Natural killer cell (primary cell): ENCODE results near the gene TUBA4A. TPM values are rescaled to one million over a fixed set of nuclear protein-coding genes. Genes with fewer than 3 reads are reported as not detected.

Experiments
- ATAC-seq, 3 donors: fragments of 150-1000 bp in 2 of 3; fragments of 200-7000 bp in 1 of 3; cut with Tn5 transposase; 1 replicate in 1 of 3; 2 replicates in 2 of 3; pipeline ENCODE4 v1.10.0; 2021; ENCODE audit warnings: mild to moderate bottlenecking in 2 of 3, moderate library complexity in 2 of 3
- DNase-seq, 2 donors: peaks; one replicate each; pipeline versions ENCODE4 v3.0.0 to v3.0.0-alpha.2; 2013 to 2021; ENCODE audit warnings: mixed read lengths in 1 of 2
- H3K27ac ChIP-seq: one replicate; pipeline ENCODE4 v1.5.1; 2013; ENCODE audit warnings: mild to moderate bottlenecking, low read length
- H3K27me3 ChIP-seq: one replicate; pipeline ENCODE4 v1.6.1; 2013; ENCODE audit warnings: low read length; ENCODE audit not compliant: control insufficient read depth, insufficient read depth
- H3K36me3 ChIP-seq: one replicate; pipeline ENCODE4 v1.6.1; 2013; ENCODE audit warnings: low read length; ENCODE audit not compliant: control insufficient read depth, insufficient read depth
- H3K4me1 ChIP-seq: one replicate; pipeline ENCODE4 v1.6.1; 2013; ENCODE audit warnings: low read length; ENCODE audit not compliant: control insufficient read depth, insufficient read depth
- H3K4me3 ChIP-seq: one replicate; pipeline ENCODE4 v1.5.1; 2013; ENCODE audit warnings: low read length
- H3K9me3 ChIP-seq: one replicate; pipeline ENCODE4 v1.6.1; 2013; ENCODE audit warnings: low read length; ENCODE audit not compliant: control insufficient read depth, insufficient read depth
- H3K27ac Mint-ChIP-seq, 2 donors: one replicate each; pipeline ENCODE4 v1.8.0; 2022; ENCODE audit warnings: mild to moderate bottlenecking in 2 of 2, mixed read lengths in 2 of 2, moderate library complexity in 1 of 2
- H3K27me3 Mint-ChIP-seq, 2 donors: one replicate each; pipeline ENCODE4 v1.8.0; 2022; ENCODE audit warnings: low read depth in 2 of 2, mixed read lengths in 2 of 2
- H3K36me3 Mint-ChIP-seq: one replicate; pipeline ENCODE4 v1.8.0; 2022; ENCODE audit warnings: mixed read lengths
- H3K4me1 Mint-ChIP-seq, 2 donors: one replicate each; pipeline ENCODE4 v1.8.0; 2022; ENCODE audit warnings: mixed read lengths in 2 of 2
- H3K4me3 Mint-ChIP-seq: one replicate; pipeline ENCODE4 v1.8.0; 2022; ENCODE audit warnings: mild to moderate bottlenecking, moderate library complexity, mixed read lengths
- H3K9me3 Mint-ChIP-seq, 2 donors: one replicate each; pipeline ENCODE4 v1.8.0; 2022; ENCODE audit warnings: mixed read lengths in 2 of 2
- CTCF ChIP-seq: fragments of 200-600 bp; IDR thresholded peaks from one replicate; pipeline ENCODE4 v1.8.0; 2022; ENCODE audit warnings: antibody characterized with exemption
- WGBS: methylation state at CpG from one replicate; pipeline ENCODE4 v1.1.7; 2013; ENCODE audit warnings: missing lambda C conversion rate; ENCODE audit not compliant: insufficient coverage; 5-methylcytosine and 5-hydroxymethylcytosine counted together
- intact Hi-C: fragments of 100-400 bp; cut with micrococcal nuclease; formaldehyde crosslinking; loops from one replicate; pipeline ENCODE4 v1.14.2; 2022
- total RNA-seq, 4 donors: library from RNA; stranded (reverse); fragments of 120-200 nt in 1 of 4; gene quantifications; one replicate each; pipeline versions ENCODE4 v1.2.3 to v1.2.4, GENCODE V29; 2013 to 2022

TUBA4A gene
- total RNA-seq, 3 donors from 2014 or later (not counting 1 experiment from before 2014, with no cell fraction given) = 145 to 188 (median 146) TPM

- peaks cover 11% of the 10 kb centered on the region for H3K4me1 ChIP-seq
- ATAC-seq (no peak), DNase-seq (peak in 1 of 2 donors; percentile 13)
- no peaks in the 10 kb centered on the region for H3K36me3 ChIP-seq
- H3K27ac ChIP-seq = no peak overlapping the region
- Mint-ChIP-seq H3K36me3 (no peaks in the 10 kb centered on the region), H3K27me3 (peaks cover 0 to 2% of the 10 kb centered on the region in 2 donors), H3K4me1 (peaks cover 6 to 17% of the 10 kb centered on the region in 2 donors), H3K9me3 (no peaks in the 10 kb centered on the region), H3K4me3 (peak overlapping the region; percentile 73), H3K27ac (peak overlapping the region; percentile 78 to 80)
- 91% methylated on average over 5 of the region's 5 CpGs for WGBS
- intact Hi-C loops = no loop called here
- no peaks in the 10 kb centered on the region for H3K27me3 ChIP-seq
- no peak for TF ChIP-seq CTCF
- no peaks in the 10 kb centered on the region for H3K9me3 ChIP-seq
- no peak overlapping the region for H3K4me3 ChIP-seq
These were observed 40.1 kb upstream of the TUBA4A start for GRCh38 chr2:219293736-219294231.

- Histone ChIP-seq H3K27ac (no peak overlapping the region), H3K4me1 (peaks cover 10% of the 10 kb centered on the region), H3K27me3 (no peaks in the 10 kb centered on the region), H3K36me3 (no peaks in the 10 kb centered on the region), H3K9me3 (no peaks in the 10 kb centered on the region), H3K4me3 (no peak overlapping the region)
- H3K4me1 Mint-ChIP-seq = peaks cover 6 to 17% of the 10 kb centered on the region in 2 donors
- intact Hi-C loops = no loop called here
- 95% methylated on average over 8 of the region's 9 CpGs for WGBS
- ATAC-seq (no peak), DNase-seq (no peak)
- no peaks in the 10 kb centered on the region for H3K36me3 Mint-ChIP-seq
- TF ChIP-seq CTCF = no peak
- H3K27ac Mint-ChIP-seq = no peak overlapping the region
- no peaks in the 10 kb centered on the region for H3K9me3 Mint-ChIP-seq
- no peak overlapping the region for H3K4me3 Mint-ChIP-seq
- peaks cover 0 to 2% of the 10 kb centered on the region in 2 donors for H3K27me3 Mint-ChIP-seq
These were observed 38.9 kb upstream of the TUBA4A start for GRCh38 chr2:219292616-219293015.

GRCh38 chr2:219291910-219292490, 38.3 kb upstream of the TUBA4A start:
- no peak for DNase-seq
- Mint-ChIP-seq H3K4me1 (peaks cover 6 to 17% of the 10 kb centered on the region in 2 donors), H3K36me3 (no peaks in the 10 kb centered on the region), H3K27me3 (peaks cover 0 to 2% of the 10 kb centered on the region in 2 donors), H3K9me3 (no peaks in the 10 kb centered on the region), H3K27ac (no peak overlapping the region), H3K4me3 (no peak overlapping the region)
- peaks cover 10% of the 10 kb centered on the region for H3K4me1 ChIP-seq
- ATAC-seq = no peak
- intact Hi-C loops = no loop called here
- H3K4me3 ChIP-seq = no peak overlapping the region
- H3K27me3 ChIP-seq = no peaks in the 10 kb centered on the region
- 83% methylated on average over 4 of the region's 4 CpGs for WGBS
- no peak for TF ChIP-seq CTCF
- no peak overlapping the region for H3K27ac ChIP-seq
- H3K36me3 ChIP-seq = no peaks in the 10 kb centered on the region
- H3K9me3 ChIP-seq = no peaks in the 10 kb centered on the region

GRCh38 chr2:219291394-219291793, 37.7 kb upstream of the TUBA4A start:
- no peaks in the 10 kb centered on the region for H3K36me3 Mint-ChIP-seq
- H3K27ac ChIP-seq = no peak overlapping the region
- no peaks in the 10 kb centered on the region for H3K9me3 Mint-ChIP-seq
- H3K36me3 ChIP-seq = peaks cover 5% of the 10 kb centered on the region
- no peak overlapping the region for H3K4me3 Mint-ChIP-seq
- DNase-seq = no peak
- no peaks in the 10 kb centered on the region for H3K9me3 ChIP-seq
- no peaks in the 10 kb centered on the region for H3K27me3 ChIP-seq
- peak overlapping the region in 1 of 2 donors; percentile 31 for H3K27ac Mint-ChIP-seq
- intact Hi-C loops = no loop called here
- H3K27me3 Mint-ChIP-seq = peaks cover 0 to under 1% of the 10 kb centered on the region in 2 donors
- no peak for ATAC-seq
- peaks cover 10% of the 10 kb centered on the region for H3K4me1 ChIP-seq
- TF ChIP-seq CTCF = no peak
- 100% methylated on average over 2 of the region's 7 CpGs for WGBS
- peaks cover 6 to 17% of the 10 kb centered on the region in 2 donors for H3K4me1 Mint-ChIP-seq
- no peak overlapping the region for H3K4me3 ChIP-seq
